GM12875 (cell line): ENCODE results near the gene KCTD8.

ENCODE experiments used
- H3K4me3 ChIP-seq: one replicate; pipeline ENCODE4 v1.5.1; 2011; ENCODE audit warnings: low read depth, low read length, control low read depth
- TF ChIP-seq, protein P1 (sequence below): IDR thresholded peaks from 2 replicates; pipeline ENCODE4 v1.5.1; 2011; ENCODE audit warnings: low read depth, mild to moderate bottlenecking, control low read depth, inconsistent platforms, low read length, moderate library complexity, borderline replicate concordance; ENCODE audit not compliant: insufficient read depth

Gene KCTD8

DNA sequence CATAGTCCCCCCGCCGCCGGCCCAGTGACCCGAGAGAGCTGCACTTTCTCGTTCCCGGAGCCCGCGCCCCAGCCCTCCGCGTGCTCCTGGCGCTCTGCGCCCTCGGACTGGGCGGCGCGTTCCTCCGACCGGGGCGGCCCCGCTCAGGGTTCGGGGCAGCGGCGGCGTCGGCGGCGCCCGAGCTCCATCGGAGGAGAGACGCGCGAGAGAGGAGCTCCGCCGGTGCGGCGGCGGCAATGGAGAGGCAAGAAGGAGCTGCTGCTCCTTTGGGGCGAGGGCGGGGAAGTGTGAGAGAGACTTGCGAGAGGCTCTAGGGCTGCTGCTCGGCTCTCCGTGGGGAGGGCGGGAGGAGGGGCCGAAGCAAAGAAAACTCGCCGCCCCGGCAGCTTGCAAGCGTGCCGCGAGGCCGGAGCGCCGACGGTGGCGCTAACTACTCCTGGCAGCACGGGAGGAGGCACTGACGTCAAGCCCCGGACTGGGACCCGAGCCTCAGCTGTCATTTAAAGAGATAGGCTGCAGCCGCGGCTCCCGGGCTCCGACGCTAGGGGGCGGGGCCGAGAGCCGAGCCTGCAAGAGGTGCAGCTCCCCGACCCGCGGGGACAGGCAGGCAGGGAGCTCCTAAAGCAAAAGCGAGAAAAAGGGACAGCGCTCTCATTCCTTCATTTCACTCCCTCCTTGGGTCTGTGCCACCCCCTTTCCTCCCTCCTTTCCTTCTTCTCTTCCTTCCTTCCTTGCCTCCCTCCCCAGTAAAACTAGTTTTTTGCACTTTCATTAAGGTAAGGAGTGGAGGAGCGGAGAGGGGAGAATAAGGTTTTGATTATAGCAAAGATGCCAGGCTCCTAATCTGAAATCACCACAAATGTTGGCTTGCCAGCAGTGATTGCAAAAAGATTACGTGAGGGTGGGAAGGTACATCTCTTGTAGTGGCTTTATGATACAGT, at the start of gene KCTD8:
Gene KCTD8 (minus strand): TSS at position 289 of the 941 bp plus-strand sequence.
- TF ChIP-seq, protein P1, sequence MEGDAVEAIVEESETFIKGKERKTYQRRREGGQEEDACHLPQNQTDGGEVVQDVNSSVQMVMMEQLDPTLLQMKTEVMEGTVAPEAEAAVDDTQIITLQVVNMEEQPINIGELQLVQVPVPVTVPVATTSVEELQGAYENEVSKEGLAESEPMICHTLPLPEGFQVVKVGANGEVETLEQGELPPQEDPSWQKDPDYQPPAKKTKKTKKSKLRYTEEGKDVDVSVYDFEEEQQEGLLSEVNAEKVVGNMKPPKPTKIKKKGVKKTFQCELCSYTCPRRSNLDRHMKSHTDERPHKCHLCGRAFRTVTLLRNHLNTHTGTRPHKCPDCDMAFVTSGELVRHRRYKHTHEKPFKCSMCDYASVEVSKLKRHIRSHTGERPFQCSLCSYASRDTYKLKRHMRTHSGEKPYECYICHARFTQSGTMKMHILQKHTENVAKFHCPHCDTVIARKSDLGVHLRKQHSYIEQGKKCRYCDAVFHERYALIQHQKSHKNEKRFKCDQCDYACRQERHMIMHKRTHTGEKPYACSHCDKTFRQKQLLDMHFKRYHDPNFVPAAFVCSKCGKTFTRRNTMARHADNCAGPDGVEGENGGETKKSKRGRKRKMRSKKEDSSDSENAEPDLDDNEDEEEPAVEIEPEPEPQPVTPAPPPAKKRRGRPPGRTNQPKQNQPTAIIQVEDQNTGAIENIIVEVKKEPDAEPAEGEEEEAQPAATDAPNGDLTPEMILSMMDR, result peak; percentile 84
- H3K4me3 ChIP-seq, result peak within 1 kb of the TSS; percentile 38

DNA sequence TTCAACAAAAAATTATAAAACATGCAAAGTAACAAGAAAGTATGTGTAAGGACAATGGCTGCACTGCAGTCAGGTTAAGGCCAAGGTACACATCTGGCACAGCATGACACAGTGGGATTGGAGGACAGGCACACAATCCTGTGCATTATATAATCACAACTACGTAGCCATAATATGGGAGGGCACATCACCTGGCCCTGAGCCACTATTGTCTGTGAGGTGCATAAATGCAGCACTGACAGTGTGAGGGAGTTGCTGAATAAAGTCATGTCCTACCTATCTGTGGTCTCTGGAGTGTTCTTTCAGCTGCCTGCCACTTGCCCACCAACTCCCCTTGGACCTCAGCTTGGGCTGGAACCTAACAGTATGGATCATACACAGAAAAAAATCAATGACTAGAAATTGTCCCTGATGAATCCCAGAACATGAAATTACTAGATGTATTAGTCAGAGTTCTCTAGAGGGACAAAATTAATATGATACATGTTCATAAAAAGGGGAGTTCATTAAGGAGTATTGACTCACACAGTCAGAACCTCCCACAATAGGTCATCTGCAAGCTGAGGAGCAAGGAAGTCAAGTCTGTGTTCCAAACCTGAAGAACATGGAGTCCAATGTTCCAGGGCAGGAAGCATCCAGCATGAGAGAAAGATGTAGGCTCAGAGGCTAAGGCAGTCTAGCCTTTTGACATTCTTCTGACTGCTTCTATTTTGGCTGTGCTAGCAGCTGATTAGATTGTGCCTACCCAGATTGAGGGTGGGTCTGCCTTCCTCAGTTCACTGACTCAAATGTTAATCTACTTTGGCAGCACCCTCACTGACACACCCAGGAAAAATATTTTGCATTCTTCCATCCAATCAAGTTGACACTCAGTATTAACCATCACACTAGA, 46.4 kb upstream of the KCTD8 start:
- H3K4me3 ChIP-seq, result no peak overlapping the region
- TF ChIP-seq, protein P1, result no peak

DNA sequence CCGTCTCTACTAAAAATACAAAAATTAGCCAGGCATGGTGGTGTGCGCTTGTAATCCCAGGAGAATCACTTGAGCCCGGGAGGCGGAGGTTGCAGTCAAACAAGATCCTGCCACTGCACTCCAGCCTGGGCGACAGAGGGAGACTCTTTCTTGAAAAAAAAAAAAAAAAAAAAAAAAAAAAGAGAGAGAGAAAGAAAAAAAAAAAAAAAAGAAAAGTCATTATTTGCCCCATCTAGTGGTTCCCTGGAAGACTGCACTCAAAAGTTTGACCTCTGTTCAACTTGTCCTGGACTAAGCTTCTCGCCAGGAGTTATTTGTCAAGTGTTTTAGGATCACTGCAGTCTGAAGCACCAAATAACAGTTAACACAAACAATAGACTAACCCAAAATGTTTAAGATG, 45.3 kb upstream of the KCTD8 start:
- TF ChIP-seq, protein P1, result peak; percentile 27; the same call in 1 of the 2 replicates
- no peak overlapping the region for H3K4me3 ChIP-seq

DNA sequence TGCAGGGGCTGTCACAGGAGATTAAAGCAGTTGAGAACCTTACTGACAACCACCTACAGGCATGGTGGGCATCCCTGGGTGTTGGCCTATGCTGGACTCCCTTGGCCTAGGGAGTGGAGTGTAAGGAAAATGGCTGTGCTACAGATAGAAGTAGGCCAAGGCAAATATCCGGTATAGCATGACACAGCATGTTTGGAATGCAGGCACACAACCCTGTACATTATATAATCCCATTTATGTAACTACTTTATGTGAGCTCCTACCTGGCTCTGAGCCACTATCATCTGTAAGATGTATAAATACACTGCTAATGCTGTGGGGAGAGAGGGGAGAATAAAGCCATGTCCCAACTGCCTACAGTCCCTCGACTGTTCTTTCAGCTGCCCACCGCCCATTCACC, 38.7 kb upstream of the KCTD8 start:
- no peak overlapping the region for H3K4me3 ChIP-seq
- TF ChIP-seq, protein P1, result no peak

DNA sequence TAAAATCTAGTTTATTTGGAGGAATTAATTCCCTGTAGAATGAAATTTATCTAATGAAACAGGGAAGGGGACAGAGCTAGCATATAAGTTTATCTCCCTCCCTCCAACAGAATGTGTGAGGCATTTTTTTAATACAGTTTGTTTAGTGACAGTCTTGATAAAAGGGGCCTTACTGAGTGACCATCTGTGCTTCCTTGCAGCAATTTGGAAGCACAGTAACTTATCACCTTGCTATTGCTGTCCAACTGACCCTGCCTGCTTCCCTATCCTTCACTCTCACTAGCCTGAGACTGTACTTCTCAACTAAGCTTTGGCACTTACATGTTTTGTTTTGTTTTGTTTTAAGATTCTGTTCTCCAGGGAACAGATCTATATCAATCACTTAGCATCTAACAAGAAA, 31.1 kb upstream of the KCTD8 start:
- TF ChIP-seq, protein P1, result no peak
- no peak overlapping the region for H3K4me3 ChIP-seq

DNA sequence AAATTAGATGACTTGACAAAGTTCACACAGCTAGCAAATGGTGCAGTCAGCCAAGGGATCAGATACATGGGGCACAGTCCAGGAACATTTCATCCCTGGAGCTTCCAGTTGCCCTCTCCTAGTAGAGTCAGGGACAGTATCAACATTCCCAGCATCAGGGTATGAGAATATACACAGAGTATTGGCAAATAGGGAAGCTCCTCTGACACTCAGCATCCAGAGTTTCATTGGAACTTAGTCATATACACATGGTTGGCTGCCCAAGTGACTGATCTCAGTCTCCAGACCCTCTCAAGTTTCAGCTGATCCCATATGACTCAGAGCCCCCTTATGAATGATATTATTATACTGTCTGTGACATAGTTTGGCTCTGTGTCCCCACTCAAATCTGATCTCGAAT, 13.7 kb upstream of the KCTD8 start:
- no peak overlapping the region for H3K4me3 ChIP-seq
- TF ChIP-seq, protein P1, result no peak
